PC-9 (cell line): Measurements from ENCODE around the gene FAM124B.

Experiments
- EZH2 ChIP-seq: fragments of 200-600 bp; sonication (generic); IDR thresholded peaks from 2 replicates; pipeline ENCODE4 v1.8.0; 2017; ENCODE audit warnings: antibody characterized with exemption, low read depth
- TF ChIP-seq, protein P1 (sequence below): fragments of 200-600 bp; sonication (generic); conservative IDR thresholded peaks from 2 replicates; pipeline ENCODE4 v1.6.1; 2017; ENCODE audit warnings: mixed run types, antibody characterized with exemption, mild to moderate bottlenecking, moderate library complexity

DNA sequence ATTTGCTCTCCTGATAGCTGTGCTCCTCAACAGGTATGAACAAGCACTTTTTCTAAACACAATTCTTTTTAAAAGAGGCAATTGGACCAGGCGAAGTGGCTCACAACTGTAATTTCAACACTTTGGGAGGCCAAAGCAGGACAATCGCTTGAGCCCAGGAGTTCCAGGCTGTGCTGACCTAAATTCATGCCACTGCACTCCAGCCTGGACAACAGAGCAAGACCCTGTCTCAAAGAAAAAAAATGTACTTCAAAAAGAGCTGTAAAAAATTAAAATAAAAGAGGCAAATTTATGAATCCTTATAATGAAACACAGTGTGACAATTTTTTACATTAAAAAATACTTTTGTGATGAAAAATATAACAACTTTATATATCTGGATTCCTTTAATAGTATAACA, 1.8 kb upstream of the FAM124B start:
- TF ChIP-seq, protein P1, sequence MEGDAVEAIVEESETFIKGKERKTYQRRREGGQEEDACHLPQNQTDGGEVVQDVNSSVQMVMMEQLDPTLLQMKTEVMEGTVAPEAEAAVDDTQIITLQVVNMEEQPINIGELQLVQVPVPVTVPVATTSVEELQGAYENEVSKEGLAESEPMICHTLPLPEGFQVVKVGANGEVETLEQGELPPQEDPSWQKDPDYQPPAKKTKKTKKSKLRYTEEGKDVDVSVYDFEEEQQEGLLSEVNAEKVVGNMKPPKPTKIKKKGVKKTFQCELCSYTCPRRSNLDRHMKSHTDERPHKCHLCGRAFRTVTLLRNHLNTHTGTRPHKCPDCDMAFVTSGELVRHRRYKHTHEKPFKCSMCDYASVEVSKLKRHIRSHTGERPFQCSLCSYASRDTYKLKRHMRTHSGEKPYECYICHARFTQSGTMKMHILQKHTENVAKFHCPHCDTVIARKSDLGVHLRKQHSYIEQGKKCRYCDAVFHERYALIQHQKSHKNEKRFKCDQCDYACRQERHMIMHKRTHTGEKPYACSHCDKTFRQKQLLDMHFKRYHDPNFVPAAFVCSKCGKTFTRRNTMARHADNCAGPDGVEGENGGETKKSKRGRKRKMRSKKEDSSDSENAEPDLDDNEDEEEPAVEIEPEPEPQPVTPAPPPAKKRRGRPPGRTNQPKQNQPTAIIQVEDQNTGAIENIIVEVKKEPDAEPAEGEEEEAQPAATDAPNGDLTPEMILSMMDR, result no peak
- TF ChIP-seq EZH2, result no peak
